Erythroblast (primary cell): ENCODE results near the gene PRPF4.

Experiments used
- GATA1 ChIP-seq: IDR thresholded peaks from 2 replicates; pipeline ENCODE4 v1.6.1; 2011; ENCODE audit warnings: low read depth, mild to moderate bottlenecking, control low read depth, low read length, moderate library complexity
- POLR2A ChIP-seq: IDR thresholded peaks from 2 replicates; pipeline ENCODE4 v1.6.1; 2011; ENCODE audit warnings: mild to moderate bottlenecking, low read length

GRCh38 chr9:113289091-113289490, 13.6 kb downstream of the PRPF4 start:
- TF ChIP-seq POLR2A: no peak
- no peak for TF ChIP-seq GATA1
